ENCODE results near the gene BSND. TPM values are rescaled to one million over a fixed set of nuclear protein-coding genes. Genes with fewer than 3 reads are reported as not detected.
A peak's percentile ranks its signal among the peaks of the same experiment; 100 is the strongest.

The BSND gene
- total RNA-seq, 3 donors from 2014 or later, result not detected

- no peak overlapping the region for H3K4me3 ChIP-seq
- no peaks in the 10 kb centered on the region for H3K9me3 ChIP-seq
- no peaks in the 10 kb centered on the region for H3K4me1 ChIP-seq (ENCODE audit: low read depth)
- no peak for TF ChIP-seq CTCF (IDR thresholded peaks at IDR 0.05)
- peak; percentile 16 for ATAC-seq
- H3K36me3 ChIP-seq (ENCODE audit: low read depth), result no peaks in the 10 kb centered on the region
- intact Hi-C loops (cut with DNase I, micrococcal nuclease), result no loop called here
- peak in 1 of 3 donors; percentile 22 for DNase-seq
Observed at GRCh38 chr1:55049914-55050278, 51.2 kb downstream of the BSND start.

- no peaks in the 10 kb centered on the region for H3K4me1 ChIP-seq (ENCODE audit: low read depth)
- DNase-seq, result no peak
- ATAC-seq, result no peak
- no peaks in the 10 kb centered on the region for H3K36me3 ChIP-seq (ENCODE audit: low read depth)
- TF ChIP-seq CTCF (IDR thresholded peaks at IDR 0.05), result no peak
- no peak overlapping the region for H3K4me3 ChIP-seq
- no peaks in the 10 kb centered on the region for H3K9me3 ChIP-seq
- intact Hi-C loops (cut with DNase I, micrococcal nuclease), result no loop called here
Observed at GRCh38 chr1:55050283-55050682, 51.5 kb downstream of the BSND start.

- no peaks in the 10 kb centered on the region for H3K9me3 ChIP-seq
- TF ChIP-seq CTCF (IDR thresholded peaks at IDR 0.05), result no peak
- H3K4me1 ChIP-seq (ENCODE audit: low read depth), result no peaks in the 10 kb centered on the region
- intact Hi-C loops (cut with DNase I, micrococcal nuclease), result no loop called here
- no peaks in the 10 kb centered on the region for H3K36me3 ChIP-seq (ENCODE audit: low read depth)
- H3K4me3 ChIP-seq, result no peak overlapping the region
- ATAC-seq (no peak), DNase-seq (no peak)
Observed at GRCh38 chr1:55051169-55051568, 52.4 kb downstream of the BSND start.

- Histone ChIP-seq H3K4me3 (no peak overlapping the region), H3K4me1 (ENCODE audit: low read depth) (no peaks in the 10 kb centered on the region), H3K9me3 (no peaks in the 10 kb centered on the region), H3K36me3 (ENCODE audit: low read depth) (no peaks in the 10 kb centered on the region)
- ATAC-seq, result no peak
- DNase-seq, result no peak
- TF ChIP-seq CTCF (IDR thresholded peaks at IDR 0.05), result no peak
- intact Hi-C loops (cut with DNase I, micrococcal nuclease), result no loop called here
Observed at GRCh38 chr1:55051621-55052020, 52.9 kb downstream of the BSND start.

- ATAC-seq, result no peak
- Histone ChIP-seq H3K4me3 (no peak overlapping the region), H3K4me1 (ENCODE audit: low read depth) (no peaks in the 10 kb centered on the region), H3K9me3 (no peaks in the 10 kb centered on the region), H3K36me3 (ENCODE audit: low read depth) (no peaks in the 10 kb centered on the region)
- TF ChIP-seq CTCF (IDR thresholded peaks at IDR 0.05), result no peak
- no peak for DNase-seq
- intact Hi-C loops (cut with DNase I, micrococcal nuclease), result no loop called here
Observed at GRCh38 chr1:55052221-55053142, 53.7 kb downstream of the BSND start.
